ENCODE measurements around the gene WDFY3. TPM values are rescaled to one million over a fixed set of nuclear protein-coding genes. Genes with fewer than 3 reads are reported as not detected.

The WDFY3 gene
- total and polyA plus RNA-seq, 4 donors, result 7.5 to 229 (median 75.8) TPM

GRCh38 chr4:84708406-84709135, 257.9 kb downstream of the WDFY3 start:
- H3K36me3 ChIP-seq (ENCODE audit: control insufficient read depth in 4 of 4, insufficient read depth in 4 of 4, low read length in 4 of 4), result peaks cover 23 to 59% (median 35%) of the 10 kb centered on the region in 4 donors
- no peak for TF ChIP-seq CTCF (IDR thresholded peaks at IDR 0.05; ENCODE audit: control extremely low read depth, extremely low read depth)

GRCh38 chr4:84706286-84706685, 260.2 kb downstream of the WDFY3 start:
- Histone ChIP-seq H3K4me1 (ENCODE audit: control insufficient read depth in 5 of 5, insufficient read depth in 5 of 5, low read length in 5 of 5) (no peaks in the 10 kb centered on the region), H3K9me3 (ENCODE audit: control insufficient read depth in 4 of 4, insufficient read depth in 3 of 4, low read length in 3 of 4) (no peaks in the 10 kb centered on the region), H3K36me3 (ENCODE audit: control insufficient read depth in 4 of 4, insufficient read depth in 4 of 4, low read length in 4 of 4) (peaks cover 22 to 54% (median 31%) of the 10 kb centered on the region in 4 donors), H3K27ac (ENCODE audit: low read depth in 1 of 2, low read length in 1 of 2) (no peak overlapping the region), H3K27me3 (ENCODE audit: control insufficient read depth in 3 of 3, insufficient read depth in 3 of 3, low read length in 2 of 3) (no peaks in the 10 kb centered on the region), H3K4me3 (no peak overlapping the region), H3K9ac (ENCODE audit: insufficient read depth in 1 of 2, low read length in 2 of 2) (no peak overlapping the region)
- 93 to 100% methylated on average over 2 of the region's 2 CpGs for WGBS, 2 donors
- TF ChIP-seq CTCF (IDR thresholded peaks at IDR 0.05; ENCODE audit: control extremely low read depth, extremely low read depth), result no peak
- DNase-seq, result no peak
- ATAC-seq (ENCODE audit: insufficient read depth, low FRiP score), result no peak

More at GRCh38 chr4:84708406-84709135, 257.9 kb downstream of the WDFY3 start:
- WGBS, 2 donors, result 95 to 97% methylated on average over 6 of the region's 6 CpGs
- Histone ChIP-seq H3K4me1 (ENCODE audit: control insufficient read depth in 5 of 5, insufficient read depth in 5 of 5, low read length in 5 of 5) (no peaks in the 10 kb centered on the region), H3K27ac (ENCODE audit: low read depth in 1 of 2, low read length in 1 of 2) (no peak overlapping the region), H3K9ac (ENCODE audit: insufficient read depth in 1 of 2, low read length in 2 of 2) (no peak overlapping the region), H3K9me3 (ENCODE audit: control insufficient read depth in 4 of 4, insufficient read depth in 3 of 4, low read length in 3 of 4) (no peaks in the 10 kb centered on the region), H3K27me3 (ENCODE audit: control insufficient read depth in 3 of 3, insufficient read depth in 3 of 3, low read length in 2 of 3) (no peaks in the 10 kb centered on the region), H3K4me3 (no peak overlapping the region)
- no peak for ATAC-seq (ENCODE audit: insufficient read depth, low FRiP score)
- no peak for DNase-seq

- ATAC-seq (ENCODE audit: insufficient read depth, low FRiP score) (no peak), DNase-seq (no peak)
- TF ChIP-seq CTCF (IDR thresholded peaks at IDR 0.05; ENCODE audit: control extremely low read depth, extremely low read depth), result no peak
- Histone ChIP-seq H3K9me3 (ENCODE audit: control insufficient read depth in 4 of 4, insufficient read depth in 3 of 4, low read length in 3 of 4) (no peaks in the 10 kb centered on the region), H3K4me1 (ENCODE audit: control insufficient read depth in 5 of 5, insufficient read depth in 5 of 5, low read length in 5 of 5) (no peaks in the 10 kb centered on the region), H3K4me3 (no peak overlapping the region), H3K36me3 (ENCODE audit: control insufficient read depth in 4 of 4, insufficient read depth in 4 of 4, low read length in 4 of 4) (peaks cover 20 to 52% (median 26%) of the 10 kb centered on the region in 4 donors), H3K27ac (ENCODE audit: low read depth in 1 of 2, low read length in 1 of 2) (no peak overlapping the region), H3K9ac (ENCODE audit: insufficient read depth in 1 of 2, low read length in 2 of 2) (no peak overlapping the region), H3K27me3 (ENCODE audit: control insufficient read depth in 3 of 3, insufficient read depth in 3 of 3, low read length in 2 of 3) (no peaks in the 10 kb centered on the region)
- WGBS, 2 donors, result 92 to 94% methylated on average over 6 of the region's 6 CpGs
Measured at GRCh38 chr4:84699001-84699671, 267.4 kb downstream of the WDFY3 start.
